ENCODE measurements around the gene CLCNKA.
"Not testable (repeated sequence)": the region's sequence is repeated elsewhere in the genome, so short reads cannot be mapped to it uniquely, and the experiment has no call there.

Gene CLCNKA

GRCh38 chr1:15997637-15998280, 24.1 kb upstream of the CLCNKA start:
- DNase-seq (ENCODE audit: low spot score): no peak

- no peak for DNase-seq (ENCODE audit: low spot score)
Measured at GRCh38 chr1:15998929-15999328, 22.9 kb upstream of the CLCNKA start.

GRCh38 chr1:16001274-16001673, 20.6 kb upstream of the CLCNKA start:
- DNase-seq (ENCODE audit: low spot score): not testable (repeated sequence)

- DNase-seq (ENCODE audit: low spot score): no peak
Measured at GRCh38 chr1:16005597-16005996, 16.2 kb upstream of the CLCNKA start.

- DNase-seq (ENCODE audit: low spot score): no peak
Measured at GRCh38 chr1:16006010-16006409, 15.8 kb upstream of the CLCNKA start.

- no peak for DNase-seq (ENCODE audit: low spot score)
Measured at GRCh38 chr1:16006552-16007485, 15.0 kb upstream of the CLCNKA start.

- DNase-seq (ENCODE audit: low spot score): no peak
Measured at GRCh38 chr1:16007671-16008341, 14.0 kb upstream of the CLCNKA start.

- DNase-seq (ENCODE audit: low spot score): peak; percentile 67
Measured at GRCh38 chr1:16009030-16009460, 12.8 kb upstream of the CLCNKA start.

- DNase-seq (ENCODE audit: low spot score): no peak
Measured at GRCh38 chr1:16009678-16010077, 12.2 kb upstream of the CLCNKA start.

- DNase-seq (ENCODE audit: low spot score): no peak
Measured at GRCh38 chr1:16010837-16011236, 11.0 kb upstream of the CLCNKA start.

GRCh38 chr1:16011936-16012589, 9.8 kb upstream of the CLCNKA start:
- no peak for DNase-seq (ENCODE audit: low spot score)

- DNase-seq (ENCODE audit: low spot score): no peak
Measured at GRCh38 chr1:16012590-16013219, 9.1 kb upstream of the CLCNKA start.

GRCh38 chr1:16013220-16013907, 8.5 kb upstream of the CLCNKA start:
- peak; percentile 36 for DNase-seq (ENCODE audit: low spot score)

- DNase-seq (ENCODE audit: low spot score): no peak
Measured at GRCh38 chr1:16013908-16014258, 8.0 kb upstream of the CLCNKA start.

GRCh38 chr1:16014509-16015482, 7.0 kb upstream of the CLCNKA start:
- peak; percentile 60 for DNase-seq (ENCODE audit: low spot score)

GRCh38 chr1:16015491-16015890, 6.3 kb upstream of the CLCNKA start:
- DNase-seq (ENCODE audit: low spot score): no peak

- no peak for DNase-seq (ENCODE audit: low spot score)
Measured at GRCh38 chr1:16015960-16016901, 5.6 kb upstream of the CLCNKA start.

- no peak for DNase-seq (ENCODE audit: low spot score)
Measured at GRCh38 chr1:16017076-16017460, 4.8 kb upstream of the CLCNKA start.

All from germinal center (tissue), 1 donor.